GM23338 (cell line): ENCODE results near the gene LPP. TPM values are rescaled to one million over a fixed set of nuclear protein-coding genes. Genes with fewer than 3 reads are reported as not detected.

Source experiments
- ATAC-seq: fragments of 200-7000 bp; cut with Tn5 transposase; 3 replicates; pipeline ENCODE4 v1.9.1; 2020
- DNase-seq: peaks from one replicate; pipeline ENCODE4 v3.0.0-alpha.2; 2015; ENCODE audit warnings: low spot score
- H2AFZ ChIP-seq: fragments of 200-600 bp; sonication (generic); 2 replicates; pipeline ENCODE4 v1.8.0; 2016; ENCODE audit warnings: antibody characterized with exemption, mild to moderate bottlenecking, moderate library complexity
- H3F3A ChIP-seq: fragments of 200-600 bp; sonication (generic); replicated peaks from 2 replicates; pipeline ENCODE4 v1.8.0; 2017; ENCODE audit warnings: antibody characterized with exemption, mixed run types, low read depth
- H3K27ac ChIP-seq: fragments of 200-600 bp; sonication (generic); 2 replicates; pipeline ENCODE4 v1.6.1; 2016; ENCODE audit warnings: low read depth
- H3K27me3 ChIP-seq: fragments of 200-600 bp; sonication (generic); 2 replicates; pipeline ENCODE4 v1.8.0; 2016; ENCODE audit warnings: mild to moderate bottlenecking, mixed run types, moderate library complexity; ENCODE audit not compliant: insufficient read depth
- H3K36me3 ChIP-seq: fragments of 200-600 bp; sonication (generic); 2 replicates; pipeline ENCODE4 v1.8.0; 2016; ENCODE audit warnings: mild to moderate bottlenecking; ENCODE audit not compliant: insufficient read depth
- H3K4me1 ChIP-seq: fragments of 200-600 bp; sonication (generic); 2 replicates; pipeline ENCODE4 v1.8.0; 2016; ENCODE audit warnings: mild to moderate bottlenecking, moderate library complexity; ENCODE audit not compliant: insufficient read depth
- H3K4me2 ChIP-seq: fragments of 200-600 bp; sonication (generic); 2 replicates; pipeline ENCODE4 v1.7.1; 2017; ENCODE audit warnings: mixed run types
- H3K4me3 ChIP-seq: fragments of 200-600 bp; sonication (generic); 2 replicates; pipeline ENCODE4 v1.6.1; 2016; ENCODE audit warnings: mixed run types
- H3K79me2 ChIP-seq: fragments of 200-600 bp; sonication (generic); replicated peaks from 2 replicates; pipeline ENCODE4 v1.8.0; 2017; ENCODE audit warnings: mild to moderate bottlenecking; ENCODE audit not compliant: insufficient read depth
- H3K9me2 ChIP-seq: fragments of 200-600 bp; sonication (generic); 2 replicates; pipeline ENCODE4 v1.8.0; 2017; ENCODE audit not compliant: insufficient read depth
- H4K20me1 ChIP-seq: fragments of 200-600 bp; sonication (generic); replicated peaks from 2 replicates; pipeline ENCODE4 v1.8.0; 2017; ENCODE audit warnings: mild to moderate bottlenecking; ENCODE audit not compliant: insufficient read depth
- H3K27ac Mint-ChIP-seq: 2 replicates; pipeline ENCODE4 v1.8.0; 2020; ENCODE audit warnings: inconsistent platforms, mild to moderate bottlenecking, moderate library complexity, mixed read lengths
- H3K27me3 Mint-ChIP-seq: 3 replicates; pipeline ENCODE4 v1.8.0; 2022; ENCODE audit warnings: low read depth, mild to moderate bottlenecking, moderate library complexity, mixed read lengths, inconsistent platforms; ENCODE audit not compliant: insufficient read depth, poor library complexity
- H3K36me3 Mint-ChIP-seq: 3 replicates; pipeline ENCODE4 v1.8.0; 2021; ENCODE audit warnings: low read depth, mild to moderate bottlenecking, inconsistent platforms, moderate library complexity, mixed read lengths
- H3K4me1 Mint-ChIP-seq: 3 replicates; pipeline ENCODE4 v1.8.0; 2020; ENCODE audit warnings: mild to moderate bottlenecking, inconsistent platforms, mixed read lengths
- H3K4me3 Mint-ChIP-seq: 3 replicates; pipeline ENCODE4 v1.8.0; 2021; ENCODE audit warnings: moderate library complexity, mild to moderate bottlenecking, inconsistent platforms, mixed read lengths
- H3K9me3 Mint-ChIP-seq: 3 replicates; pipeline ENCODE4 v1.8.0; 2020; ENCODE audit warnings: moderate library complexity, mild to moderate bottlenecking, inconsistent platforms, mixed read lengths
- CREB1 ChIP-seq: fragments of 250-450 bp; sonication (Bioruptor Pico); IDR thresholded peaks from 2 replicates; pipeline ENCODE4 v1.5.0; 2020; ENCODE audit warnings: low read depth, mild to moderate bottlenecking, moderate library complexity
- CTCF ChIP-seq, 2 experiments: fragments of 200-600 bp in 1 of 2; sonication (generic) in 1 of 2; conservative IDR thresholded peaks; 2 replicates each; pipeline versions ENCODE4 v1.5.1 to v1.6.1; 2016 to 2017; ENCODE audit warnings: antibody characterized with exemption in 2 of 2, low read depth in 2 of 2, mild to moderate bottlenecking in 2 of 2, moderate library complexity in 1 of 2
- EZH2 ChIP-seq: fragments of 200-600 bp; sonication (generic); IDR thresholded peaks from one replicate; pipeline ENCODE4 v1.8.0; 2017; ENCODE audit warnings: antibody characterized with exemption, mild to moderate bottlenecking, low read depth; ENCODE audit not compliant: unreplicated experiment
- EZH2phosphoT487 ChIP-seq: fragments of 200-600 bp; sonication (generic); IDR thresholded peaks from one replicate; pipeline ENCODE4 v1.8.1; 2018; ENCODE audit warnings: antibody characterized with exemption; ENCODE audit not compliant: unreplicated experiment
- JUNB ChIP-seq: IDR thresholded peaks from one replicate; pipeline ENCODE4 v1.6.1; 2016; ENCODE audit warnings: antibody characterized with exemption; ENCODE audit not compliant: unreplicated experiment
- NANOG ChIP-seq: IDR thresholded peaks from 2 replicates; pipeline ENCODE4 v1.6.1; 2016; ENCODE audit warnings: antibody characterized with exemption, borderline replicate concordance
- POLR2AphosphoS5 ChIP-seq: IDR thresholded peaks from 2 replicates; pipeline ENCODE4 v1.6.1; 2016; ENCODE audit warnings: antibody characterized with exemption, low read depth
- STAT1 ChIP-seq: IDR thresholded peaks from one replicate; pipeline ENCODE4 v1.6.1; 2016; ENCODE audit warnings: antibody characterized with exemption; ENCODE audit not compliant: unreplicated experiment
- ZNF114 ChIP-seq: fragments of 250-450 bp; sonication (Bioruptor Pico); IDR thresholded peaks from 2 replicates; pipeline ENCODE4 v1.5.0; 2020; ENCODE audit warnings: mild to moderate bottlenecking, moderate library complexity
- ZNF331 ChIP-seq: fragments of 250-450 bp; sonication (Bioruptor Pico); IDR thresholded peaks from 2 replicates; pipeline ENCODE4 v1.5.0; 2020; ENCODE audit warnings: low read depth, mild to moderate bottlenecking, moderate library complexity
- ZNF462 ChIP-seq: fragments of 250-450 bp; sonication (Bioruptor Pico); IDR thresholded peaks from 2 replicates; pipeline ENCODE4 v1.5.0; 2020; ENCODE audit warnings: mild to moderate bottlenecking, moderate library complexity
- polyA plus RNA-seq: library from polyadenylated mRNA; unstranded; fragments of >200 nt; fragmentation: Nextera tagmentation; extraction: Ambion mirVana; gene quantifications from 2 replicates; pipeline ENCODE4 v1.2.1, GENCODE V29; 2016
- total RNA-seq: library from RNA; depleted of rRNA; stranded (reverse); fragments of >200 nt; shearing (Covaris generic); gene quantifications from 2 replicates; pipeline ENCODE4 v1.2.3, GENCODE V29; 2014
- TF ChIP-seq, protein P1 (sequence below): IDR thresholded peaks from 2 replicates; pipeline ENCODE4 v1.6.1; 2016; ENCODE audit warnings: antibody characterized with exemption
- TF ChIP-seq, protein P2 (sequence below): IDR thresholded peaks from one replicate; pipeline ENCODE4 v1.6.1; 2018; ENCODE audit warnings: antibody characterized with exemption; ENCODE audit not compliant: unreplicated experiment

Gene LPP
- total and polyA plus RNA-seq, 2 experiments from 2014 or later, result 23.0 to 35.2 TPM

DNA sequence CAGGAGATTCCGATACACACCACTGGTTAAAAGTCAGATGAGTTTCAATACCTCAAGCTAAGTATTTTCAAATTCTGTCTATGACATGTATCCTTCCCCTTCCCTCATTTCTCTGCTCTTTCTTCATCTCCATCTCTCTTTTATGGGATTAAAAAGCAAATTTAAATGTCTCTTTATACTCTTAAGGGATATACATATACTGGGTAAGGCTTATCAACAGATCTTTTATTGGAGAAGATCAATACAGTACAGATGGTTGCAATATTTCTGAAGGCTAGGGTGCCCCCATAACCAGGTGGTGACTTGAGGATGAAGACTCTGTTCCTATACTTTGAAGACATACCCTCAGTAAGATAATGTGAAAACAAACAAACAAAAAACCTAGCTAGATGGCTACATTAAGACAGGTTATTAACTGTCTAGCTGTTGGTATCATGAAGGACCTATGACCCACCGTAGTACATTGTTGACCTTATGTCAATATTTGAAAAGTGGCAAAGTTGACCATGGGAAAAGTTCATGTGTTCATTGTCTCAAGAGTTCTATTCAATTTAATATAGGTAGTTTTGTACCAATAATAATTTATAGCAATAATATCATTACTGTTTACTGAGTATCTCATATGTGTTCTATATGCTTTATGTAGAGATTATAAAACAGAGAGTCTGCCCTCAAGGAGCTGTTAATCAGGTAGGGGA, 319.8 kb downstream of the LPP start:
- no peak overlapping the region for H3K4me3 ChIP-seq
- H3K27me3 ChIP-seq, result no peaks in the 10 kb centered on the region
- H3K27me3 Mint-ChIP-seq, result no peaks in the 10 kb centered on the region
- H3K36me3 ChIP-seq, result no peaks in the 10 kb centered on the region
- ATAC-seq (no peak), DNase-seq (no peak)
- H3F3A ChIP-seq, result no peaks in the 10 kb centered on the region
- peaks cover 9% of the 10 kb centered on the region; the same call in 1 of the 3 replicates for H3K4me1 Mint-ChIP-seq
- H3K4me3 Mint-ChIP-seq, result no peak overlapping the region
- H3K27ac ChIP-seq, result no peak overlapping the region
- no peaks in the 10 kb centered on the region for H4K20me1 ChIP-seq
- no peaks in the 10 kb centered on the region for H3K4me1 ChIP-seq
- no peak overlapping the region for H3K4me2 ChIP-seq
- TF ChIP-seq STAT1, result no peak
- TF ChIP-seq, protein P1, sequence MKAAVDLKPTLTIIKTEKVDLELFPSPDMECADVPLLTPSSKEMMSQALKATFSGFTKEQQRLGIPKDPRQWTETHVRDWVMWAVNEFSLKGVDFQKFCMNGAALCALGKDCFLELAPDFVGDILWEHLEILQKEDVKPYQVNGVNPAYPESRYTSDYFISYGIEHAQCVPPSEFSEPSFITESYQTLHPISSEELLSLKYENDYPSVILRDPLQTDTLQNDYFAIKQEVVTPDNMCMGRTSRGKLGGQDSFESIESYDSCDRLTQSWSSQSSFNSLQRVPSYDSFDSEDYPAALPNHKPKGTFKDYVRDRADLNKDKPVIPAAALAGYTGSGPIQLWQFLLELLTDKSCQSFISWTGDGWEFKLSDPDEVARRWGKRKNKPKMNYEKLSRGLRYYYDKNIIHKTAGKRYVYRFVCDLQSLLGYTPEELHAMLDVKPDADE, result no peak
- no peak for TF ChIP-seq ZNF331
- no peak for TF ChIP-seq POLR2AphosphoS5
- no peak for TF ChIP-seq CTCF (conservative IDR thresholded peaks at IDR 0.05; ENCODE audit: low read depth in 2 of 2)
- TF ChIP-seq EZH2phosphoT487, result no peak
- no peak for TF ChIP-seq NANOG
- no peak for TF ChIP-seq EZH2
- TF ChIP-seq ZNF114 (CRISPR knock-in tag), result no peak
- TF ChIP-seq CREB1, result no peak
- TF ChIP-seq, protein P2, sequence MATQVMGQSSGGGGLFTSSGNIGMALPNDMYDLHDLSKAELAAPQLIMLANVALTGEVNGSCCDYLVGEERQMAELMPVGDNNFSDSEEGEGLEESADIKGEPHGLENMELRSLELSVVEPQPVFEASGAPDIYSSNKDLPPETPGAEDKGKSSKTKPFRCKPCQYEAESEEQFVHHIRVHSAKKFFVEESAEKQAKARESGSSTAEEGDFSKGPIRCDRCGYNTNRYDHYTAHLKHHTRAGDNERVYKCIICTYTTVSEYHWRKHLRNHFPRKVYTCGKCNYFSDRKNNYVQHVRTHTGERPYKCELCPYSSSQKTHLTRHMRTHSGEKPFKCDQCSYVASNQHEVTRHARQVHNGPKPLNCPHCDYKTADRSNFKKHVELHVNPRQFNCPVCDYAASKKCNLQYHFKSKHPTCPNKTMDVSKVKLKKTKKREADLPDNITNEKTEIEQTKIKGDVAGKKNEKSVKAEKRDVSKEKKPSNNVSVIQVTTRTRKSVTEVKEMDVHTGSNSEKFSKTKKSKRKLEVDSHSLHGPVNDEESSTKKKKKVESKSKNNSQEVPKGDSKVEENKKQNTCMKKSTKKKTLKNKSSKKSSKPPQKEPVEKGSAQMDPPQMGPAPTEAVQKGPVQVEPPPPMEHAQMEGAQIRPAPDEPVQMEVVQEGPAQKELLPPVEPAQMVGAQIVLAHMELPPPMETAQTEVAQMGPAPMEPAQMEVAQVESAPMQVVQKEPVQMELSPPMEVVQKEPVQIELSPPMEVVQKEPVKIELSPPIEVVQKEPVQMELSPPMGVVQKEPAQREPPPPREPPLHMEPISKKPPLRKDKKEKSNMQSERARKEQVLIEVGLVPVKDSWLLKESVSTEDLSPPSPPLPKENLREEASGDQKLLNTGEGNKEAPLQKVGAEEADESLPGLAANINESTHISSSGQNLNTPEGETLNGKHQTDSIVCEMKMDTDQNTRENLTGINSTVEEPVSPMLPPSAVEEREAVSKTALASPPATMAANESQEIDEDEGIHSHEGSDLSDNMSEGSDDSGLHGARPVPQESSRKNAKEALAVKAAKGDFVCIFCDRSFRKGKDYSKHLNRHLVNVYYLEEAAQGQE, result no peak
- no peak for TF ChIP-seq ZNF462 (CRISPR knock-in tag)
- TF ChIP-seq JUNB, result no peak
- no peaks in the 10 kb centered on the region for H3K36me3 Mint-ChIP-seq
- no peak overlapping the region for H2AFZ ChIP-seq
- no peaks in the 10 kb centered on the region for H3K79me2 ChIP-seq
- H3K27ac Mint-ChIP-seq, result no peak overlapping the region
- H3K9me2 ChIP-seq, result no peaks in the 10 kb centered on the region
- no peaks in the 10 kb centered on the region for H3K9me3 Mint-ChIP-seq
